ENCODE measurements around the gene RGS7.

GRCh38 chr1:240987928-240988327 lies 369.1 kb downstream of the RGS7 start:
- TF ChIP-seq CEBPB (IDR thresholded peaks at IDR 0.05), result no peak
- TF ChIP-seq POLR2A (IDR thresholded peaks at IDR 0.05; ENCODE audit: low read length), result no peak
- TF ChIP-seq CTCF (IDR thresholded peaks at IDR 0.05), result no peak
